Mammary epithelial cell (primary cell): ENCODE data around the gene IGDCC3.

Experiments used
- EZH2 ChIP-seq: IDR thresholded peaks from 2 replicates; pipeline ENCODE4 v1.6.1; 2012; ENCODE audit warnings: low read length, inconsistent platforms, borderline replicate concordance
- TF ChIP-seq, protein P1 (sequence below), 2 donors: IDR thresholded peaks in 1 of 2; conservative IDR thresholded peaks in 1 of 2; 2 replicates each; pipeline ENCODE4 v1.5.1; 2011 to 2012; ENCODE audit warnings: inconsistent platforms in 2 of 2, low read length in 2 of 2, mild to moderate bottlenecking in 2 of 2, control low read depth in 1 of 2, low read depth in 1 of 2; ENCODE audit not compliant: insufficient read depth in 1 of 2; ENCODE audit errors: extremely low read depth in 1 of 2

- TF ChIP-seq, protein P1, sequence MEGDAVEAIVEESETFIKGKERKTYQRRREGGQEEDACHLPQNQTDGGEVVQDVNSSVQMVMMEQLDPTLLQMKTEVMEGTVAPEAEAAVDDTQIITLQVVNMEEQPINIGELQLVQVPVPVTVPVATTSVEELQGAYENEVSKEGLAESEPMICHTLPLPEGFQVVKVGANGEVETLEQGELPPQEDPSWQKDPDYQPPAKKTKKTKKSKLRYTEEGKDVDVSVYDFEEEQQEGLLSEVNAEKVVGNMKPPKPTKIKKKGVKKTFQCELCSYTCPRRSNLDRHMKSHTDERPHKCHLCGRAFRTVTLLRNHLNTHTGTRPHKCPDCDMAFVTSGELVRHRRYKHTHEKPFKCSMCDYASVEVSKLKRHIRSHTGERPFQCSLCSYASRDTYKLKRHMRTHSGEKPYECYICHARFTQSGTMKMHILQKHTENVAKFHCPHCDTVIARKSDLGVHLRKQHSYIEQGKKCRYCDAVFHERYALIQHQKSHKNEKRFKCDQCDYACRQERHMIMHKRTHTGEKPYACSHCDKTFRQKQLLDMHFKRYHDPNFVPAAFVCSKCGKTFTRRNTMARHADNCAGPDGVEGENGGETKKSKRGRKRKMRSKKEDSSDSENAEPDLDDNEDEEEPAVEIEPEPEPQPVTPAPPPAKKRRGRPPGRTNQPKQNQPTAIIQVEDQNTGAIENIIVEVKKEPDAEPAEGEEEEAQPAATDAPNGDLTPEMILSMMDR (conservative IDR thresholded peaks at IDR 0.05 in 1 of 2, IDR thresholded peaks at IDR 0.05 in 1 of 2; ENCODE audit: extremely low read depth in 1 of 2, insufficient read depth in 1 of 2, low read depth in 1 of 2, low read length in 2 of 2) = no peak
- TF ChIP-seq EZH2 = no peak
Measured at GRCh38 chr15:65335278-65336055, 42.3 kb downstream of the IGDCC3 start.
